ENCODE data around the gene UBR4. TPM values are rescaled to one million over a fixed set of nuclear protein-coding genes. Genes with fewer than 3 reads are reported as not detected.

UBR4 gene
- total RNA-seq, 1 experiment from 2014 or later, result 86.1 TPM

DNA sequence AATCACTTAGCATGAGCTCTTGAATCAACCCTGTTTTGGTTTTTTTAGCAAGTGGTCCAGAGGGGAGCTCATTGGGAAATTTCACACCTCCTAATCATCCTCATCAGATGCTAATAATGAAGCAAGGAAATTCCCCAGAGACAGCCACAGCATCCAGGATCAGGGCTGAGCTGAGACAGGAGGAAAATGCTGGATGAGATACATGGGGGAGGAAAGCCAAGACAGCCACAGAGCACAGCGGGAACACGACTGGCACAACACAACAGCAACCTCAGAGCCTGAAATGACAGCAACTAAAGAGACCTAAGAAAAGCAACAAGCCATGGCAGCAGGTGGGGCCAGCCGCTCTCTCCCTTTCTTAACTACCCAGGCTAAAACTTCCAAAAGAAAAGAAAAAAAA is 70.4 kb downstream of the UBR4 start:
- DNase-seq (ENCODE audit: low read depth), result no peak

DNA sequence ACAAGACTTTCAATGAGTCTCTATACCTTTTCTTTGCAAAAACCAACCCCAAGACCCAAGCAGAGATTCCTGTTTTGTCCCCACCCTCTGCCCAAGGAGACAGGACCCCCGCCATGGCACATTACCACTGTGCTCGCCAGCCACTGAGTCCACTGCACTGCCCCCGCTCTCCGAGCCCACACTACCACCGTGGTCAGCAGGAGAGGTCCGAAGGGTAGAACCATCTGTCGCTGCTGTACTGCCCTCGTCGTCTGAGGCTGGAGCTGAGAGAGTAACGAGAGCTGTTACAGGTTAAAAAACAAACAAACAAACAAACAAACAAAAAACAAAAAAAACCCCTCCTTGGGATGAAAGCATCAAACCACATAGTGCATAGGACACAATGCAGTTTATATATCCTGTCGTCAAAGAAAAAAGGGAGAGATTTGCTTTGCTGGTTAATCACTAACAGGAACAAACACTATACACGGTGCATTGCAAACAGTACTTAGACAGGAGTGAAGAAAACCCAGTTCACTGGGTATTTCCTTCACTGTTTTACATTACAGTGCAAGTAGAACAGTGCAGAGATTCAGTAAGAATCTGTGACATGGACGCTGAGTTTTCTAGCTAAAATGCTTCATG is 71.0 kb downstream of the UBR4 start:
- DNase-seq (ENCODE audit: low read depth), result no peak

DNA sequence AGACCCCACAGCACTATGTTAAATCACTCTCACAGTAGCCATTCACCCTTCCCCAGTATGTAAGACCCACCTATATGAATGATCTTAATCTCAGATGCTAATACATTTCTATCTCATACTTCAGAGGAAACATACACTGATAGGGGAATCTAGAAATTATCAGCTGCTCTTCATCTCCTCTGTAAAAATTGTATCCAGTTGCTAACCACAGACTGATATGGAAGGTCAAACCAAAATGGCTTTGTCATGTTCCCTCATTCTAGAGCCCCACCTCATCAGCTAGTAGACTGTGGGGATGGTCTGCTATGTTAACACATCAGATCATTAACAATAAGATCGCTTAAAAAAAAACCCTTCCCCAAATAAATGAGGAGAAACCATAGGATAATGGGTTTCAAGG is 71.7 kb downstream of the UBR4 start:
- no peak for DNase-seq (ENCODE audit: low read depth)

DNA sequence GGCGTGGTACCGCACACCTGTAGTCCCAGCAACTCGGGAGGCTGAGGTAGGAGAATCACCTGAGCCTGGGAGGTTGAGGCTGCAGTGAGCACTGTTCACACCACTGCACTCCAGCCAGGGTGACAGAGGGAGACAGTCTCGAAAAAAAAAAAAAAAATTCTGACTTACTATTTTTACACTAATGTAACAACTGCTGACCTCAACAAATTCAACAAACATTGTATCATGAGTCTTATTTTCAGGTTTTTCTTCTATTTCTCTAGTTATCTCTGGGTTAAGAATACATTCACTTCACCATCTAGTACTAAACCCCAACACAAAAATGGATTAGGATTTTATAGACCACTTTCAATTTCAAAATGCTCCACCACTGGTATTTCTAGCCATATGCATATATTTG is 72.9 kb downstream of the UBR4 start:
- no peak for DNase-seq (ENCODE audit: low read depth)

DNA sequence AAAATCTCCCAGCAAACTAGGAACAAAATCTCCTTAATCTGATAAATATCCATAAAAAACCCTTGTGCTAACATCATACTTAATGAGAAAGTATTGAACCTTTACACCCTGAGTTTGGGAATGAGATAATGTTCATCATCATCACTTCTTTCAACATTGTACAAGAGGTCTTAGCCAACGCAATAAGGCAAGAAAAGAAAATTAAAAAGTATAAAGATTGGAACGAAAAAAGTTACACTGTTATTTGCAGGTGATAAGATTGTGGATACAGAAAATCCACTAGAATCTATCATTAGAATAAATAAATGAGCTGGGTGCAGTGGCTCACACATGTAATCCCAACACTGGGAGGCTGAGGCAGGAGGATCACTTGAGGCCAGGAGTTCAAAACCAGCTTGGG is 76.7 kb downstream of the UBR4 start:
- no peak for DNase-seq (ENCODE audit: low read depth)

DNA sequence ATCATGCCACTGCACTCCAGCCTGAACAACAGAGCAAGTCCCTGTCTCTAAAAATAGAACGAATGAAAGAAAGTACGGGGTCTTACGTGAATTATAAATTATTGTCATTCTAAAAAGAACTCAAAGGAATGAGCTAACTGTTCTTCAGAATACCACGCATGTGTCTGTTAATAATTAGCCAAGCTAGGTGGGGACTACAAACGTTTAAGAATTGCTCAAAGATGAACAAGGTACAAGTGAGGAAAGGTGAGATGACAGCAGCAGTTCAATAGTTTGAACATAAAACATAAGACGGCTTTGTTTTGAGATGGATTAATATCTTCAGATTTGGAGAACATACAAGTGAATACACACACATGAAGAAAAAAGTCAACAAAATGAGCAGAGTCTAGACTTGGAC is 79.6 kb downstream of the UBR4 start:
- DNase-seq (ENCODE audit: low read depth), result no peak

DNA sequence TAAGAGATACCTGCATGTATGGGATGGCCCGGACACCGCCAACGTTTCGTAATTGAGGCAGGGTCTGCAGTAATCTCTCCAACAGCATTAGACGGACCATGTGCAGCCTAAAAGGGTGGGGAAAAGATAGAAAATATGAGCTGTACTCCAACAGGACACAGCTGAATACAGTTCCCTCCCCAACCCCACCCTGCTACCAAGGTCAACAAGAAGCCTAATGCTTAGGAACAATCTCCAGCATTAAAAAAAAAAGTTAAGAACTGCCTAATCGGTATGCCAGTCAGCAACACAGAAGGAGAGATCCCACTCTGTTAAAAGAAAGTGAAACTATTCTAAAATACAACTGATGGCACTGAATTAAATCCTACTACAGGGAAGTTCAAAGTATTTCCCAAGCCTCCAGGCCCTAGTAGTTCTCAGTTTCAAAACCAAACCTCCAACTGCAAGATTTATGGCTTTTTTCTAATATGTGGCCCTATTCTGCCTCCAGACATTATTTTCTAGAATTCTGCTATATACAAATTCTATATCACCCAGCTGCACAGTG is 81.0 kb downstream of the UBR4 start:
- no peak for DNase-seq (ENCODE audit: low read depth)

DNA sequence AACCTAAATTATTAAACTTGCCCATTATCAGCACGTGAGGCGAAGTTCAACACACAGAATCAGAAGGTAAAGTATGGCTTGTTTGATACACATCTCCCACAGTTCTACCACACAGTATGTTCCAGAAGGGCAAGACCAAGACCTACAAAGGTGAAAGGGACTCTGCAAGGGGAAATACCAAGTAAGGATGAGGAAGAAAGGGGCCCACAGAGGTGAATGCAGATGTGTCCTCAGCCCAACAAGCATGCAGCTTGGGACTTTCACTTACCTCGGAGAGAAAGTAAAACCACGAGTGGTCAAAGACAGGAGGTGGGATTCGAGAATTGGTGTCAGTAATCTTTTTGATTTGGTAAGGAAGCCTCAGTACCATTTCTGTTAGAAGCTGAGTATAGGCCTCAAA is 85.8 kb downstream of the UBR4 start:
- DNase-seq (ENCODE audit: low read depth), result no peak

DNA sequence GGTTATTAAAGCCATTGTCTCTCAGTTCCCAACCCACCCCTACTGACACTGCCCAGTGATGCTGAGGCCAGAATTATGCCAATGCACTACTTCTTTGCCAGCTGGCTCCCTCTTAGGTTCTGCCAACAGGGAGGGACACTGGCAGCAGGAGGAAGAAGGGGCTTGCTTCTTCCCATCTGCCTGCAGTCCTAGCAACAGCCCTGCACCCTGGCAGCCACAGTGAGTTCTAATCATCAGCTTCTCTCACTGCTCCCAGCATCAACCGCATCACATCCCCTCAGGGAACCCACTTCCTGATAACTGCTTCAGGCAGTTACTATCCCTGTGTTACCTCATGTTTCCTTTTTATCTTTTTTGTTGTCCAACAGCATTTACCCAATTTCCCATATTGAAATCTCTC is 86.2 kb downstream of the UBR4 start:
- DNase-seq (ENCODE audit: low read depth), result no peak

DNA sequence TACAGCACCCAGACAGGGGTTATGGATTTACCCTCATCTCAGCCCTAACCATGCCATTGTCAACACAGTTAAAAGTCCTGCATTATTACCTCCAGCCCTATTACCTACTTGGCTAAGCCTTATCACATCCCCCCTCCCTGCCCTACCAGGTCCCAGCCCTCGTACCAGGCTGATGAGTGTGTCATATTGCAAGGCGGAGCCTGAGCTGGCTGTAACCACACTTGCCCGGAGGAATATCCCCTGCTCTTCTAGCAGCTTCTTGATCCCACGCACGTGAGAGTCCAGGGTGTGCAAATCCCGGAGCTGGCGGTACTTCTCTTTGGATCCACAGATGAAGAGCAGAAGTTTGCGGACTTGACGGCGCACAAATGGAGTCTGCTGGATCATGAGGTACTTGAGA is 87.4 kb downstream of the UBR4 start:
- DNase-seq (ENCODE audit: low read depth), result peak; percentile 13

DNA sequence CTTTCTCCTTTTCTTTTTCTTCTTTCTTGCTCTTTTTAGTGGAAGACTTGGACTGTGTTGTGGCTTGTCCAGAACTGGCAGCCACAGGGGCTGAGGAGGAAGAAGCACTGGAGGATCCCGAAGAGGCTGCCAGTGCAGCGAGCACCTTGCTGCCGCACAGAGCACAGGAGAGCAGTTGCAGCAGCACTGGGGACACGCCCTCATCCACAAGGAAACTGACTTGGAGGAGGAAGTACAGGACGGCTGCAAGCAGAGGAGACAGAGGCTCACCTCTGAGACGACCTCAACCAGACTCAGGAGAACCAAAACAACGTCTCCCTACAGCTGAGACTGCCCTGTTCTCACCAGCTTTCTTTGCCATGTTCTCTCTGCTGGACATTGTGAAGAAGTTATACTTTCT is 88.9 kb downstream of the UBR4 start:
- DNase-seq (ENCODE audit: low read depth), result no peak

DNA sequence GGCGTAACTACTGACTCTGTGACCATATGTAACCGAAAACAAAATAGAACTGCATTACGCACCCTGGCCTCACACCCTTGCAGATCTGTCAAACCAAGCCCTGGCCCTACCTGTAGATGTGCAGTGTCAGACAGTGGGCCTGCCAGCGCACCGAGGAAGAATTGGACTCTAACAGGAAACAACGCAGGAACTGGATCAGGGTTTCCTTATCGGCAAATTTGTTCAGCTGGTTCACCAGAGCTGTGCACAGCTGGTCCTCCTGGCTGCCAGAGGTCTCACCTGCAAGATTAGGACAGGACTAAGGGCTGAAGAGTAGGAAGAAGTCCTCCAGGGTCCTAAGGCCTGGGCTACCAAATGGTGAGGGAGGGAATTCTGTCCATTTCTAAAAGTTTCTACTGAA is 90.0 kb downstream of the UBR4 start:
- DNase-seq (ENCODE audit: low read depth), result no peak

DNA sequence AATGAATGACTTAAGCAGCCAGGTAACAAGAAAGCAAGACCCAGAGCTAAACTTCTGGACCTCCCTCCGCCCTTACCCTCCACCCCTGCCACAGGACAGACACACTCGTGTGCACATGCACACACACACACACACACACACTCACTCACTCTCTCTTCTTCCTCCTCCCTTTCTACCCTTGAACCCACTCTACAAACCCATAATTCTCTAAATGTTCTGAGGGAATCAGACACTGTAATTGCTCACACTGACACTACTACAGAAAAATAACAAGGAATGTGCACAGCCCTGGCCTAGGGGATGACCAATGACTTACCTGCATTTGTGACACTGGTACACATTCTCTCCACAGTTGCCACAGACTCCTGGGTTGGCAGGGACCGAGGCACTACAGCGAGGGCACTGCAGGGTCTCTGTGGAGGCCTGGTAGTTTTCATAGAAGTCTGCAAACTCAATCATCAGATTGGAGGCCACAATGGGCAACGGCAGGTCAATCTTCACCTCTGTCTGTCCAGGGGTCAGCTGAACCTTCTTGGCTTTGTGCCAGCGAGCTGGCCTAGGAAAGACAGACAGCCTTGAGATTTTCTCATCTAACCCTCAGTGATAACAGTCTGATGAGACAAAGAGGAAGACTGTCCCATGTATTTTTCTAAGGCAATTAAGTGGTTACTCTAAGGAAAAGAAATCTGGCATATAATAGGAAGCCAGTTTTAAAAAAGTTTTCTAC is 94.8 kb downstream of the UBR4 start:
- no peak for DNase-seq (ENCODE audit: low read depth)

DNA sequence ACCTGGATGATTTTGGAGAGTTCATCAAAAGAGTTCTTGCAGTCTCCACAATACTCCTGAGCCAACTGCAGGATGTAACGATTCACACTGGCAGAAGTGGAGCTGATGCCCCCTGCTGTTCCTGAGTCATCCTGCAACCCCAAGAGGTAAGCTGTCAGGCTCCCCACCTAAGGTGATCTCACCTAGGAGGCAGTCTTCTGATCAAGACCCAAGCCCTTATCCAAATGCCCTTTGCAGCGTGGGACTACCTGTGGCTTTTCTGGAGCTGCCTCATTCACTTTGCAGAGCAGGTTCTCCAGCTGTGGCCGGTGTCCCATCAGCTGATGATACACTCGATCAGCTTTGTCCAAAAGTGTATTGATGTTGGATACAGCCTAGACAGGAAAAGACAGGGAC is 96.4 kb downstream of the UBR4 start:
- DNase-seq (ENCODE audit: low read depth), result peak; percentile 51

DNA sequence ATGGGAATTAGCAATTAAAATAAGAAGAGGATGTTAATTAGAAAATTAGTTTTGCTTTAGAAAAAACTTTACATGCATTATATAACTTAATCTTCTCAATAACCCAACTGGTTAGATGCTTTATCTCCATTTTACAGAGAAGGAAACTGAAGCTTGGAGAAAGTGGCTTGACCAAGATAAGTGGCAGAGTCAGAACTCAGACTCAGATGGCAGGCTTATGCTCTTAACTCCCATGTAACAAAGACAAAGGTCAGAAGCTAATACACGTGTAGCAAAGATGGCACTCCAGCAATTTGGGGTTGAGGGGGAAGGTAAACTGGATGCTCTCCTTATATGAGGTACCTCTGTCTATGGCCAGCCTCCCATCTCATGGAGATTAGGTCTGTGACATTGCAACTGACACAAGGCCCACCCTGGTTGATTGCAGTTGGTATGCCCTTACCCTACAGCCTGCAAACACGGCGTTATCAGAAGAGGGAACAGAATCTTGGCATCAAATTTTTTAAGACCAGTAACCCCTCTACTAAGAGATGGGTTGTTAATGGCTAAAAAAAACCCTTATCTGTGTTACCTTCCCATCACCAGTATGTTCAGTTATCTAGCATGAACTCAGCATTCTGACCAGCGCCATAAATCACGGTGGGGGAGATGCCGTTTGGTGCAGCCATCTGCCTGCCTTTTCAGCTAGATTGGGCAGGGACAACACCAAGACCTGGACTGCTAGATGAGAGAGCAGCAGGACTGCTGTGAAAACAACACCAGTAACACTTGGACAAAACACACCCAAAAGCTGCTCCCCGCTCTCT is 97.0 kb downstream of the UBR4 start:
- DNase-seq (ENCODE audit: low read depth), result no peak

DNA sequence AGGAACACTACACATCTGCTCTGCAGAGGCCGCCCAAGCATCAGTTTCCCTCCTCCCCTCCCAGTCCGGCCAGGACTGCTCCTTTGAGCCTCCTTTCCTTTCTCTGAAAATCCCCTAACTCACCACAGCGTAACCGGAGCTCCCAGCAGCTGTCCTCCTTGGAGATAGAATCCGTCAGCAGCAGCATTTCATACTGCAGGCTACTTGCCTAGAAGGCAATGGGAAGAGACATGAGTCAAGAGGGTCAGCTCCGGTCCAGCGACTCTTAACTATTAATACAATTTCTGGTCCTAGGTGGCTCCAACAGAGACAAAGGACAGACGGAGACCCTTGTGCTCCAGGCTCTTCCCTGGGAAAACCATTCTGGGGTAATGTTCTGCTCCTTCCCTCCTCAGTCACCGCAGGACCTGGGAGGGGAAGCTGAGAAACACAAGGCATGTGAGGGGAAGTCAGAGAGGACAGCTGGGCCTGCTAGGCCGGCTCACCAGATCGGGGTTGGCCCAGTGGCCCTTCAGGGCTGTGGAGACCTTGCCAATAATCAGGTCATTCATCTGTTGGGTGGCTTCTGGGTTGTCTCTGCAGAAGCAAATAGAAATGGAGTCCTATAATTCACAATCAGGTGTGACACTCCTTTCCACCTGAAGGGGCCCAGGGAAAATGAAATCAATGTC is 99.7 kb downstream of the UBR4 start:
- no peak for DNase-seq (ENCODE audit: low read depth)

DNA sequence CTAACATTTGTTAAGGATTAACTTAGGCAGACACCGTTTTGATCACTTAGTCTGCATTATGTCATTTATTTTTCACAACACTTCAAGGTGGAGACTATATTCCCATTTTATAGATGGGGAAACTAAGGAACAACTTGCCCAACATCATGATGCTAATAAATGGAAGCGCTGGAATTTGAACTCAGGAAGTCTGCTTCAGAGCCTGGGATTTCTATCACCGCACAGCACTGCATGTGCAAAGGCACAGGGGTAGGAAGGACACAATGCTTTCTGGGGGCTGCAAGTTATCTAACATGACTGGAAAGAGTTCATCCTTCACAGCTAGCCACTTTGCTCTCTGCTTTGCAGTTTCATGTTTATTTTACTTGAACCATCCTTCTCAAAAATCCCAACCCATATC is 100.5 kb downstream of the UBR4 start:
- DNase-seq (ENCODE audit: low read depth), result no peak

DNA sequence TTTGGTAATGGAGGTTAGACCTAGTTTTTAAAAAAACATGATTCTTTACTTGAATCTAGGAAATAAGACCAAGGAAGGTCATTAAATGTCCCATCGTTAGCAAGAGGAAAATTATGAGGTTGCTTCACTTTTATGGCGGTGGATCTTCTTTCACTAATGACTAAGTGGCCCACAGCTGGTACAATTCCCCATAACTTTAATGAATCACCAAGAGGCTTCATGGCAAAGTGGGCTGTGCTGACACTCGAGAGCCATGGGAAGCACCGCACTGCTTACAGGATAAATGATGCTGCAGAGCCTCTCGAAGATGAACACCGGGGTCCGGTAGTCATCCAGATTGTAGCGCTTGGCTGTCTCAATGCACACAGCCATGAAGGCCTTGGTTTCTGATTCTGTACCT is 108.8 kb downstream of the UBR4 start:
- no peak for DNase-seq (ENCODE audit: low read depth)

DNA sequence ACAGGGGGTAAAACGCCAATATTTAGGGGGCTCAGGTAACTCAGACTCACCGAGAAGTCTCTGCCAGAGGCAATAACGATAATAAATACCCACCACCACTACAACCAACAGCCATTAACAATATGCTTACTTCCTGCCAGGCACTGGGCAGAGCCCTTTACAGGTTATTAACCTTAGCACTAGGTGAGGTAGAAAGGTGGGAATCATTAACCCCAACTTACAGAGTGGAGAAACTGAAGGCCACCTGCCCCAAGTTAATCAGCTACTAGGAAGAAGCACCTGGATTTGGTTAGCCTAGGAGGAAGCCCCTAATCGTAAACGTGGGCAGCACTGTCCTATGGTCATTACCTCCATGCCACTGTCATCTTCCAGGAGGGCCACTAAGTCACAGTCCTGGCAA is 110.0 kb downstream of the UBR4 start:
- no peak for DNase-seq (ENCODE audit: low read depth)

DNA sequence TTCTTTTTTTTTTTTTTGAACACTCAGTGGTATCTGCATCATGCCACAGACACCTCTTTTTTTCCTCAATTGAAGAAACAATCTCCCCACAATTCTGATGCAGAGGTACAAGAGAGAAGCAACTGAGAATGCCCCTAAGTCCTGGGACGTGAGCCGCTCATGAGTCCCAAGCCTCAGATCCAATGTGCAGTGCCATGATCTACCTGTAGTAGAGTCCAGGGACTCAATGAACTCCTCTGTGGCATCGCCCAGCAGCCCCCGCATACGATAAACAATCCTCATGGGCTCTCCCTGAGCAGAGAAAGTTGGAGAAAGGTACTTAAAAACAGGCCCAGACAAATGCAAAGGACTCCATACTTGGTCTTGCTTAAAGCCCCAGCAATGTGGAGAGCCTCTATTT is 113.1 kb downstream of the UBR4 start:
- no peak for DNase-seq (ENCODE audit: low read depth)

DNA sequence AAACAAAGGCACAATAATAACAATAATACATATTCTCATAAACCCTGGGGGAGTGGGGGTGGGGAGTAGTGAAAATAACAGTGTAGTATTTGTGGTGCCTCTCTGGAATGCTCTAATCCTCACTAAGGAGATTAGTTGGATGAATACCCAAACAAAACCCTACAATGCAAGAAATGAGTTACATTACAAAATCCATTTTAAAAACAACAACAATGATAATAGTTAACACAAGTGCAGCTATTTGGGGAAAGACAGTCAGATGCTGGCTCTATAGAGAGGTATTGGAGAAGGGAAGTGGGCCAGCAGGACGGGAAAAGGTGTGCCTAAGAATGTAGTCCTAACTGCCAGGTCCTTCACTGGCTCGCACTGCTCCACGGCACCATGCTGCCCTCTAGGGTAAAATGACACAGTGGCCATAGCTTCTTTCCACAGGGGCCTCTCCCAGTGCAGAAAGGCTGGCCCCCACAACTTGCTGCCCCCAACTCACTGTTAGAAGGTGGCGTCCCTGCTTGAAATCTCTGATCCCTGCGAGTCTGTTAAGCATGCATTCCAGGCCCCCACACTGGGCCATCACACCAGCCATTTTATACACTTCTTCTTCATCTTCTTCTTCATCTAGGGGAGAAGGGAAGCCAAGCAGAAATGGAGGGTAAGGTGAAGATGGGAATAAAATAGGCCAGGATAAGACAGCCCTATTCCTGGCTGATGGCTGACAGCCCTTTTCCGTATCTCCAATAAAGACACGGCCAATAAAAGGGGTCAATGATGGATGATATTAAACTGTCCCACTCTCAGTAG is 113.8 kb downstream of the UBR4 start:
- DNase-seq (ENCODE audit: low read depth), result no peak

Data from M059J (cell line).